ENCODE data around the gene ZNF629.

ZNF629 gene

GRCh38 chr16:30808146-30808545 is 21.1 kb upstream of the ZNF629 start:
- H3K4me1 ChIP-seq (ENCODE audit: control insufficient read depth, insufficient read depth, low read length), result no peaks in the 10 kb centered on the region
- no peak overlapping the region for H3K4me3 ChIP-seq (ENCODE audit: low read depth, low read length)
- no peaks in the 10 kb centered on the region for H3K9me3 ChIP-seq (ENCODE audit: control insufficient read depth, insufficient read depth, low read length)
- no peaks in the 10 kb centered on the region for H3K36me3 ChIP-seq (ENCODE audit: control insufficient read depth, insufficient read depth, low read length)
- no peak overlapping the region for H3K9ac ChIP-seq (ENCODE audit: low read depth, low read length)
- H3K27me3 ChIP-seq (ENCODE audit: control insufficient read depth, insufficient read depth, low read length), result peaks cover 40% of the 10 kb centered on the region

DNA sequence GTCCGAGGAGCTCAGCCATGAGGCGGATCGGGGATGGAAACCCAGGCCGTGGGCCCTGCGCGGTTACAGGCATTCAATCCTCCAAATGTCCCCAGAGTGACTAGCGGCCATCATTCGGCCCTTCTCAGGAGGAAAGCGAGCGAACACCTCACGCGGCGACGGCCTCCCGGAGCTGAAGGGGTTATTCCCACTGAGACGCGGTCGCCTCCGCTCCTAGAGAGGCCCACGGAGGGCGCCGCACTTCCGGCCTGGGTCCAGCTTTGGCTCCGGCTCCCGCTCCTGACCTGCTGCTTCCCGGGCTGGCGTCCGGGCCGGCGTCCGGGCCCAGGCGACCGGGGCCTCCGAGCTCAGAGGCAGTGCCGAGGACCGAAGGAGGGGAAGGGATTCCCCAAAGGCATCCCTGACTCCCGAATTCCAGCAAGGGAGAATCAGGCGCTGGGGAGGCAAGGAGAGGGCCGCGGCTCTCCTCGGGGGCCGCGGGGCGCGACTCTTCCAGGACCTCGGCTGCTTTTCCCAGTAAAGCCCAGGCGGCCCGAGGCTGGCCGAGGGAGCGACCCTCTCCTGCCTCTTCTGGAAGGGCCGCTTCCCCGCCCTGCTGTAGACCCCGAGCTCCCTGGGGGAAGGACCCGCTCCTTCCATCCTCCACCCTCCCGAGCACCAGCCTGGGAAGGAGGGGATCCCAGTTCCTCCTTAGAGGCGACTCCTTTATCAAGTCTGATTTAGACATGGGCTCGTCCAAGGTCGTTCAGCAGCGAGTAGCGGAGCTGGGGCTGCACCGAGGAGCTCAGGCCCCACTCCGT is 18.6 kb upstream of the ZNF629 start:
- Histone ChIP-seq H3K9ac (ENCODE audit: low read depth, low read length) (peak overlapping the region; percentile 70), H3K36me3 (ENCODE audit: control insufficient read depth, insufficient read depth, low read length) (no peaks in the 10 kb centered on the region), H3K27me3 (ENCODE audit: control insufficient read depth, insufficient read depth, low read length) (peaks cover 43% of the 10 kb centered on the region), H3K4me3 (ENCODE audit: low read depth, low read length) (peak overlapping the region; percentile 79), H3K9me3 (ENCODE audit: control insufficient read depth, insufficient read depth, low read length) (no peaks in the 10 kb centered on the region), H3K4me1 (ENCODE audit: control insufficient read depth, insufficient read depth, low read length) (no peaks in the 10 kb centered on the region)

- Histone ChIP-seq H3K9me3 (ENCODE audit: control insufficient read depth, insufficient read depth, low read length) (no peaks in the 10 kb centered on the region), H3K36me3 (ENCODE audit: control insufficient read depth, insufficient read depth, low read length) (no peaks in the 10 kb centered on the region), H3K4me3 (ENCODE audit: low read depth, low read length) (peak overlapping the region; percentile 79), H3K9ac (ENCODE audit: low read depth, low read length) (no peak overlapping the region), H3K4me1 (ENCODE audit: control insufficient read depth, insufficient read depth, low read length) (no peaks in the 10 kb centered on the region), H3K27me3 (ENCODE audit: control insufficient read depth, insufficient read depth, low read length) (peaks cover 43% of the 10 kb centered on the region)
Observed at GRCh38 chr16:30805056-30805369, 18.0 kb upstream of the ZNF629 start.

DNA sequence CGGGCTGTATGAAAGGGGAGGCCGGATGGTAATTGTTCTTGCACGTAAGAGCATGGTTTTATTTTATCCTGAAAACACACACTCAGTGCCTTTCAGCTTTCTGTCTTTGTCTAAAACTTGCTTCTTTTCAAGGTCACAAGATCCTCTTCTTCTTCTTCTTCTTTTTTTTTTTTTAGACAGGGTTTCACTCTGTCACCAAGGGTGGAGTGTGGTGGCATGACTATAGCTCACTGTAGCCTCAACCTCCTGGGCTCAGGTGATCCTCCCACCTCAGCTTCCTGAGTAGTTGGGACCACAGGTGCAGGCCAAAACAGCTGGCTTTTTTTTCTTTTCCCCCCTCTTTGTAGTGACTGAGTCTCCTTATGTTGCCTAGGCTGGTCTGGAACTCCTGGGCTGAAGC is 15.9 kb upstream of the ZNF629 start:
- Histone ChIP-seq H3K4me1 (ENCODE audit: control insufficient read depth, insufficient read depth, low read length) (no peaks in the 10 kb centered on the region), H3K4me3 (ENCODE audit: low read depth, low read length) (no peak overlapping the region), H3K36me3 (ENCODE audit: control insufficient read depth, insufficient read depth, low read length) (no peaks in the 10 kb centered on the region), H3K9ac (ENCODE audit: low read depth, low read length) (no peak overlapping the region), H3K9me3 (ENCODE audit: control insufficient read depth, insufficient read depth, low read length) (no peaks in the 10 kb centered on the region), H3K27me3 (ENCODE audit: control insufficient read depth, insufficient read depth, low read length) (peaks cover 39% of the 10 kb centered on the region)

GRCh38 chr16:30797670-30798309 is 10.8 kb upstream of the ZNF629 start:
- Histone ChIP-seq H3K9ac (ENCODE audit: low read depth, low read length) (no peak overlapping the region), H3K9me3 (ENCODE audit: control insufficient read depth, insufficient read depth, low read length) (no peaks in the 10 kb centered on the region), H3K27me3 (ENCODE audit: control insufficient read depth, insufficient read depth, low read length) (peaks cover 10% of the 10 kb centered on the region), H3K36me3 (ENCODE audit: control insufficient read depth, insufficient read depth, low read length) (no peaks in the 10 kb centered on the region), H3K4me3 (ENCODE audit: low read depth, low read length) (no peak overlapping the region), H3K4me1 (ENCODE audit: control insufficient read depth, insufficient read depth, low read length) (no peaks in the 10 kb centered on the region)

DNA sequence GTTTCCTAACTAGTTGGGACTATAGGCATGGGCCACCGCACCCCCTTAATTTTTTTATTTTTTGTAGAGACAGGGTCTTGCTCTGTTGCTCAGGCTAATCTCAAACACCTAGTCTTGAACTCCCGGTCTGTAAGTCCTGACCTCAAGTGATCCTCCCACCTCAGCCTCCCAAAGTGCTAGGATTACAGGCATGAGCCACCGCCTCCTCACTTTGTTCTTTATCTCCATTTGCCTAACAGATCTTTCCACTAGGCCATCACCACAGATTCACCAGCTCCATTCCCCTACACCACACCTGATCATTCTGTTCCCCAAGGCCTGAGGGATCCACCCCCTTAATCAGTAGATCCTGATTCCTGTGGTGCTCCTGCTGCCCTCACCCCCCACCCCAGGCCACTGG is 7.6 kb upstream of the ZNF629 start:
- Histone ChIP-seq H3K4me1 (ENCODE audit: control insufficient read depth, insufficient read depth, low read length) (no peaks in the 10 kb centered on the region), H3K36me3 (ENCODE audit: control insufficient read depth, insufficient read depth, low read length) (no peaks in the 10 kb centered on the region), H3K4me3 (ENCODE audit: low read depth, low read length) (no peak overlapping the region), H3K9me3 (ENCODE audit: control insufficient read depth, insufficient read depth, low read length) (no peaks in the 10 kb centered on the region), H3K9ac (ENCODE audit: low read depth, low read length) (no peak overlapping the region), H3K27me3 (ENCODE audit: control insufficient read depth, insufficient read depth, low read length) (peaks cover 2% of the 10 kb centered on the region)

- Histone ChIP-seq H3K27me3 (ENCODE audit: control insufficient read depth, insufficient read depth, low read length) (peaks cover 2% of the 10 kb centered on the region), H3K9me3 (ENCODE audit: control insufficient read depth, insufficient read depth, low read length) (no peaks in the 10 kb centered on the region), H3K4me1 (ENCODE audit: control insufficient read depth, insufficient read depth, low read length) (no peaks in the 10 kb centered on the region), H3K4me3 (ENCODE audit: low read depth, low read length) (no peak overlapping the region), H3K36me3 (ENCODE audit: control insufficient read depth, insufficient read depth, low read length) (no peaks in the 10 kb centered on the region), H3K9ac (ENCODE audit: low read depth, low read length) (no peak overlapping the region)
Observed at GRCh38 chr16:30793508-30794069, 6.6 kb upstream of the ZNF629 start.

- H3K27me3 ChIP-seq (ENCODE audit: control insufficient read depth, insufficient read depth, low read length), result no peaks in the 10 kb centered on the region
- peak overlapping the region; percentile 76 for H3K4me3 ChIP-seq (ENCODE audit: low read depth, low read length)
- peaks cover 3% of the 10 kb centered on the region for H3K4me1 ChIP-seq (ENCODE audit: control insufficient read depth, insufficient read depth, low read length)
- H3K9me3 ChIP-seq (ENCODE audit: control insufficient read depth, insufficient read depth, low read length), result no peaks in the 10 kb centered on the region
- peak overlapping the region; percentile 94 for H3K9ac ChIP-seq (ENCODE audit: low read depth, low read length)
- peaks cover 11% of the 10 kb centered on the region for H3K36me3 ChIP-seq (ENCODE audit: control insufficient read depth, insufficient read depth, low read length)
Observed at GRCh38 chr16:30787613-30788378, 791 bp upstream of the ZNF629 start.

DNA sequence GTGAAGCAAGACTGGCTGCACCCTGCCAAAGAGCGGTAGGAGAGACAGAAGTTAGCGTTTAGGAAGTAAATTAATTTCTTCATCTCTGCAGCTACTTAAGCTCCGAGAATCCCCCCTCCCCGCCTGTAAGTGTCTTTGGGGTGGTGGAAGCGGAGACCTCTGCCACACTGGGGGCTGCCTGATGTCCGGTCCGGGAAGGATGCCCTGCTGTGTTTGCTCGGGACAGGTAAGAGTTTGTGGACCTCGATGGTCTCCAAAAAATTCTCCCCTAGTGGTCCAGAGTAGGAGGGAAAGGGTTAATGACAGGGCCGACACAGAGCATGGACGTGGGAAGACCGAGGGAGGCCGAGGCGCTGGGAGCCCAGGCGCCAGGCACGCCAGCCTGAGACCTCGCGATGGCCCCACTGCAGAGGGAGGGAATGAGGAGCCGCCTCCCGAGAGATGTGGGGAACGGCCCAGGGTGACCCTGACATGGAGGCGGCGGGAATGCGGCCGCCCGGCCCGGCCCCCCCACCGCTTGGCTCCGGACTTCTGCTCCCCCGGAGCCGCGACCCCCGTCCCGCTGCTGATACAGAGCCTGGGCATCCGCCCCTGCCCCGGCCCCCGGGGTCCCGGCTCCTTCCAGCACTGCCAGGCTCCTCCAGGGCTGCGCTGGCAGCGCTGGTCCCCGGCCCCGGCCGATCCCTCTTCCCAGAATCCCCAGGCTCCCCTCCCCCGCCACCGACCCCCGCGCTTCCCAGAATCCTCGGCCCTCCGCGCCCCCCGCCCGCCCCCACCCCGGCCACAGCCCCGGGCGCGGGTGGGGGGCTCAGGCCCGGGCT is 680 bp downstream of the ZNF629 start:
- Histone ChIP-seq H3K4me1 (ENCODE audit: control insufficient read depth, insufficient read depth, low read length) (peaks cover 3% of the 10 kb centered on the region), H3K9me3 (ENCODE audit: control insufficient read depth, insufficient read depth, low read length) (no peaks in the 10 kb centered on the region), H3K4me3 (ENCODE audit: low read depth, low read length) (peak overlapping the region; percentile 85), H3K9ac (ENCODE audit: low read depth, low read length) (peak overlapping the region; percentile 73), H3K36me3 (ENCODE audit: control insufficient read depth, insufficient read depth, low read length) (peaks cover 22% of the 10 kb centered on the region), H3K27me3 (ENCODE audit: control insufficient read depth, insufficient read depth, low read length) (no peaks in the 10 kb centered on the region)

DNA sequence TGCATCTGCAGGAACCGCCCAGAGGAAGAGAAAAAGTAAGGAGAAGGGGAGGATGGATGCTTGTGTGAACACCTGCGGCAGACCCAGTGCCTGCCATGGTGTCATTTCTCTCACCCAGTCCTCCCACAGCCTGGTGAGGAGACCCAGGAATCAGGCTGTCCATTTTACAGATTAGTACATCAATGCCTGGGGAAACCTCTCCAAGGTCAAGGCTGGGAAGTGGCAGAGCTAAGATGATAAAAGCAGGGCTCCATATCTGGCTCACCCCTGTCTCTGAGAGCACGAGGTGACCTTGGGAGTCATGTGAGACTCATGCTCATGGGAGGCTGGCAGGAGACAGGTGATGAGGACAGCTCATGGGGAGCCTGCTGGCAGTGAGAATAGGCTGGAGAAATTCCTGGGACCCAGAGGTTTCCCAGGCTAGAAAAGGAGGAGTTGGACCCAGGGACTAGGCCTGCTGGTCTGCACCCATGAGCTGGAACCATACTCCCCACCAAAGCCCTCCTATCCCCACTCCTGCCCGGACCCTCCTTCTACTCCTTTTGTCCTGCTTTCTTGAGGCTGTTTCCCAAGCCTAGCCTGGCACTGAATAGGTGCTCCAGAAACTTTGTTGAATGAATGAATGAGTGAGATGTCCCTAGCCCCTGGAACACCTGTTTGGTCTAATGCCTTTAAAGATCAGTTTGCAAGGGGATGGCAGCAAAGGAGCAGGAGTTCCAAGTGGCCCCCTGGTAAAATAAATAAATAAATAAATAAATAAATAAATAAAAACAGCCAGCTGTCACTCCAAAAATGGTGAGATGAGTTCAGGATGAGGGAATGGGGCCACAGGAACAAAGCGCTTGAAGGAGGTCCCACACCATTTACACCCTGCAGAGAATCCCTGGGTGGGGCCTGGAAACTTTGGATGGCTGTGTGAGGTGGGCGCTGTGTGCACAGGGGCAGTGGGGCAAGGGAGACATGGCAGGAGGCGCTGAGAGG is 1.6 kb downstream of the ZNF629 start:
- no peaks in the 10 kb centered on the region for H3K9me3 ChIP-seq (ENCODE audit: control insufficient read depth, insufficient read depth, low read length)
- H3K4me1 ChIP-seq (ENCODE audit: control insufficient read depth, insufficient read depth, low read length), result peaks cover 3% of the 10 kb centered on the region
- H3K36me3 ChIP-seq (ENCODE audit: control insufficient read depth, insufficient read depth, low read length), result peaks cover 22% of the 10 kb centered on the region
- peak overlapping the region; percentile 73 for H3K9ac ChIP-seq (ENCODE audit: low read depth, low read length)
- H3K27me3 ChIP-seq (ENCODE audit: control insufficient read depth, insufficient read depth, low read length), result no peaks in the 10 kb centered on the region
- peak overlapping the region; percentile 85 for H3K4me3 ChIP-seq (ENCODE audit: low read depth, low read length)

Measured in iPS-15b (cell line).